Endothelial cell of umbilical vein (primary cell): Measurements from ENCODE around the gene EXOC3L1. TPM values are rescaled to one million over a fixed set of nuclear protein-coding genes. Genes with fewer than 3 reads are reported as not detected.

Source experiments
- BruUV-seq: library from RNA; stranded (reverse); fragments of 400-500 nt; replicated peaks from 2 replicates; lab custom pipeline; 2021; lab: Mats Ljungman, UMichigan
- CTCF ChIA-PET: fragments of 300-600, 350-600 bp; sonication (Branson Sonifier 250); formaldehyde crosslinking; loops from one replicate; lab custom pipeline; 2021; ENCODE audit warnings: antibody characterized with exemption, inconsistent platforms; lab: Charles Lee
- POLR2A ChIA-PET: fragments of 300-600, 350-600 bp; sonication (Branson Sonifier 250); formaldehyde crosslinking; loops from one replicate; lab custom pipeline; 2021; ENCODE audit warnings: antibody characterized with exemption, inconsistent platforms; lab: Charles Lee
- DNase-seq: peaks from one replicate; pipeline ENCODE4 v3.0.0-alpha.2; 2011; ENCODE audit warnings: low read depth, low spot score
- FAIRE-seq: peaks from 2 replicates; lab custom pipeline; 2011; peaks lifted over from hg19 to GRCh38; lab: Jason Lieb, UNC
- H2AFZ ChIP-seq: 2 replicates; pipeline ENCODE4 v1.6.0; 2012; ENCODE audit warnings: low read depth, low read length, control low read depth, inconsistent platforms
- H3K27ac ChIP-seq: 2 replicates; pipeline ENCODE4 v1.5.1; 2011; ENCODE audit warnings: low read depth, mild to moderate bottlenecking, control low read depth, low read length, moderate library complexity; ENCODE audit not compliant: insufficient read depth
- H3K27me3 ChIP-seq, 2 experiments: 2 replicates each; pipeline versions ENCODE4 v1.6.0 to v1.6.1; 2011; ENCODE audit warnings: low read length in 2 of 2, mixed read lengths in 1 of 2; ENCODE audit not compliant: control insufficient read depth in 2 of 2, insufficient read depth in 2 of 2
- H3K36me3 ChIP-seq, 2 experiments: 2 replicates in 1 of 2; 3 replicates in 1 of 2; pipeline ENCODE4 v1.5.1; 2011; ENCODE audit warnings: low read length in 2 of 2, mild to moderate bottlenecking in 1 of 2, moderate library complexity in 1 of 2; ENCODE audit not compliant: control insufficient read depth in 2 of 2, insufficient read depth in 2 of 2; ENCODE audit errors: extremely low read depth in 1 of 2
- H3K4me1 ChIP-seq: 3 replicates; pipeline ENCODE4 v1.5.1; 2011; ENCODE audit warnings: mild to moderate bottlenecking, low read length; ENCODE audit not compliant: control insufficient read depth, insufficient read depth; ENCODE audit errors: extremely low read depth
- H3K4me2 ChIP-seq: 2 replicates; pipeline ENCODE4 v1.6.1; 2011; ENCODE audit warnings: low read length, control low read depth, mixed read lengths; ENCODE audit not compliant: insufficient read depth
- H3K4me3 ChIP-seq, 3 experiments: fragments of 200-600 bp in 1 of 3; sonication (generic), shearing (Covaris generic) in 1 of 3; replicated peaks in 1 of 3; 2 replicates each; pipeline ENCODE4 v1.5.1; 2011 to 2016; ENCODE audit warnings: control low read depth in 3 of 3, low read length in 3 of 3, mild to moderate bottlenecking in 2 of 3, inconsistent platforms in 1 of 3, low read depth in 1 of 3, moderate library complexity in 1 of 3; ENCODE audit not compliant: insufficient read depth in 1 of 3
- H3K79me2 ChIP-seq: 2 replicates; pipeline ENCODE4 v1.6.0; 2012; ENCODE audit warnings: low read length, inconsistent platforms; ENCODE audit not compliant: control insufficient read depth, insufficient read depth
- H3K9ac ChIP-seq: replicated peaks from 2 replicates; pipeline ENCODE3; 2011; ENCODE audit warnings: low read length, control low read depth; ENCODE audit not compliant: insufficient read depth; ENCODE audit errors: extremely low read depth
- H3K9me1 ChIP-seq: replicated peaks from 3 replicates; pipeline ENCODE4 v1.6.0; 2011; ENCODE audit warnings: mild to moderate bottlenecking, low read length; ENCODE audit not compliant: control insufficient read depth, insufficient read depth; ENCODE audit errors: extremely low read depth
- H3K9me3 ChIP-seq: replicated peaks from 2 replicates; pipeline ENCODE4 v1.5.1; 2012; ENCODE audit warnings: low read length, inconsistent platforms; ENCODE audit not compliant: control insufficient read depth, insufficient read depth
- H4K20me1 ChIP-seq: replicated peaks from 2 replicates; pipeline ENCODE3; 2011; ENCODE audit warnings: mild to moderate bottlenecking, low read length; ENCODE audit not compliant: control insufficient read depth, insufficient read depth; ENCODE audit errors: extremely low read depth
- CTCF ChIP-seq, 2 donors: IDR thresholded peaks; 1 replicate in 1 of 2; 2 replicates in 1 of 2; pipeline ENCODE4 v1.5.1; 2011; ENCODE audit warnings: low read length in 2 of 2, mild to moderate bottlenecking in 2 of 2, moderate library complexity in 2 of 2, control low read depth in 1 of 2, inconsistent platforms in 1 of 2, low read depth in 1 of 2; ENCODE audit not compliant: insufficient read depth in 1 of 2; ENCODE audit errors: extremely low read depth in 1 of 2
- EZH2 ChIP-seq: IDR thresholded peaks from 2 replicates; pipeline ENCODE4 v1.6.1; 2012; ENCODE audit warnings: borderline replicate concordance, low read depth, mild to moderate bottlenecking, moderate library complexity, low read length, inconsistent platforms; ENCODE audit not compliant: severe bottlenecking
- FOS ChIP-seq: IDR thresholded peaks from 2 replicates; pipeline ENCODE4 v1.6.1; 2011; ENCODE audit warnings: mild to moderate bottlenecking, low read length, moderate library complexity, borderline replicate concordance; ENCODE audit not compliant: insufficient read depth
- GATA2 ChIP-seq: IDR thresholded peaks from 2 replicates; pipeline ENCODE4 v1.7.0; 2011; ENCODE audit warnings: low read depth, mild to moderate bottlenecking, moderate library complexity, mixed read lengths, low read length; ENCODE audit not compliant: insufficient read length, insufficient read depth
- JUN ChIP-seq: IDR thresholded peaks from 2 replicates; pipeline ENCODE4 v1.6.1; 2011; ENCODE audit warnings: borderline replicate concordance, low read depth; ENCODE audit not compliant: insufficient read length, insufficient read depth
- MYC ChIP-seq: IDR thresholded peaks from one replicate; pipeline ENCODE4 v1.6.1; 2011; ENCODE audit warnings: mild to moderate bottlenecking, low read depth, low read length
- POLR2A ChIP-seq: IDR thresholded peaks from 2 replicates; pipeline ENCODE4 v1.6.1; 2012; ENCODE audit warnings: low read depth, mild to moderate bottlenecking, control low read depth, low read length
- POLR2AphosphoS5 ChIP-seq: IDR thresholded peaks from 2 replicates; pipeline ENCODE4 v1.6.1; 2012; ENCODE audit warnings: low read depth, mild to moderate bottlenecking, control low read depth, low read length, moderate library complexity; ENCODE audit not compliant: insufficient read depth
- dilution Hi-C: fragments of 300-500 bp; cut with MboI; formaldehyde crosslinking; loops from one replicate; pipeline ENCODE4 v1.15.0; 2019; ENCODE audit warnings: low sequenced_read_pairs; ENCODE audit not compliant: extremely low pct_ligation_motif_present
- intact Hi-C: fragments of 100-400 bp; cut with micrococcal nuclease; formaldehyde crosslinking; loops from one replicate; pipeline ENCODE4 v1.10.0; 2022
- polyA plus RNA-seq, 4 experiments: library from polyadenylated mRNA; depleted of rRNA in 3 of 4; stranded (reverse) in 3 of 4; unstranded in 1 of 4; fragments of >200 nt; gene quantifications; 2 replicates each; pipeline versions ENCODE4 v1.2.1 to v1.2.3, GENCODE V29; 2011 to 2012; ENCODE audit warnings: missing spikeins in 1 of 4
- total RNA-seq: library from RNA; stranded (reverse); gene quantifications from 2 replicates; pipeline ENCODE4 v1.2.3, GENCODE V29; 2021
- TF ChIP-seq, protein P1 (sequence below): IDR thresholded peaks from 2 replicates; pipeline ENCODE4 v1.6.1; 2011; ENCODE audit not compliant: insufficient read depth, insufficient read length

The EXOC3L1 gene
- total and polyA plus RNA-seq, 2 donors (not counting 3 experiments of a cell fraction or from before 2014, with no cell fraction given): 10.8 to 11.6 TPM

DNA sequence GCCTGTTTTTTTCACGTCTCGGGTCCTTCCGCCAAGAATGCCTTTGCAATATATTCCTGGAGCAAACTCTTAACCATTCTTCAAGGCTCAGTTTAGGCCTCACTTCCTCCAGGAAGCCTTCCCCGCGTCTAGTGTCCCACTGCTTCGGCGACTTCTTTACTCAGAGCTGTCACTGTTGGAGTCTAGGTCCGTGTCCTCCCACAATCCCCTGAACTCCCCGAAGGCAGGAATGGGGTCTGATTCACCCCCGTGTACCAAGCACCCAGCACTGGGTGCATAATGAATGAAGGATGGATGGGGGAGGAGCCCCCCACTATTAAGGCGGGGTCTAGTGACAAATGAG, 6.7 kb downstream of the EXOC3L1 start:
- Histone ChIP-seq H3K9me3 (no peaks in the 10 kb centered on the region), H3K79me2 (peaks cover 13% of the 10 kb centered on the region), H2AFZ (peak overlapping the region; percentile 93), H3K36me3 (no peaks in the 10 kb centered on the region), H3K9me1 (no peaks in the 10 kb centered on the region), H3K4me1 (peaks cover 33% of the 10 kb centered on the region), H3K27me3 (no peaks in the 10 kb centered on the region), H3K4me2 (peak overlapping the region; percentile 96), H3K4me3 (peak overlapping the region; percentile 75 to 90 (median 88)), H4K20me1 (no peaks in the 10 kb centered on the region), H3K27ac (peak overlapping the region; percentile 95), H3K9ac (peak overlapping the region; percentile 99)
- DNase-seq (no peak), FAIRE-seq (no peak)
- intact Hi-C loops: loop anchor here (1.0 kb wide), 1 partner anchor 9 kb away; no protein-coding TSS in a partner anchor
- CTCF ChIA-PET: interaction anchor here (0.7 to 3.5 kb wide), 4 partner anchors 14 to 229 kb away, joined by 3 to 40 read pairs (median 16); partner anchors contain the start of gene NOL3
- POLR2A ChIA-PET: no interaction called here
- TSS peak; percentile 41 for BruUV-seq
- TF ChIP-seq, protein P1, sequence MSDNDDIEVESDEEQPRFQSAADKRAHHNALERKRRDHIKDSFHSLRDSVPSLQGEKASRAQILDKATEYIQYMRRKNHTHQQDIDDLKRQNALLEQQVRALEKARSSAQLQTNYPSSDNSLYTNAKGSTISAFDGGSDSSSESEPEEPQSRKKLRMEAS: no peak
- TF ChIP-seq MYC (no peak), GATA2 (no peak), POLR2AphosphoS5 (no peak), JUN (no peak), CTCF (IDR thresholded peaks at IDR 0.05; ENCODE audit: extremely low read depth in 1 of 2, insufficient read depth in 1 of 2, low read depth in 1 of 2, low read length in 2 of 2) (no peak), EZH2 (no peak), FOS (no peak), POLR2A (no peak)
- dilution Hi-C loops: no loop called here
